Caki2 (cell line): ENCODE results near the gene TBC1D22A. TPM values are rescaled to one million over a fixed set of nuclear protein-coding genes. Genes with fewer than 3 reads are reported as not detected.
"Not testable (repeated sequence)": the region's sequence is repeated elsewhere in the genome, so short reads cannot be mapped to it uniquely, and the experiment has no call there.

Source experiments
- DNase-seq: peaks from one replicate; pipeline ENCODE4 v3.0.0-alpha.2; 2015; ENCODE audit warnings: low read depth
- in situ Hi-C: cut with HindIII; loops from 2 replicates; pipeline ENCODE4 v1.10.0; 2016; ENCODE audit warnings: low sequenced_read_pairs, low pct_unique_long_range_greater_than_20kb, mixed read lengths
- total RNA-seq: library from RNA; depleted of rRNA; stranded (reverse); fragments of >200 nt; shearing (Covaris generic); gene quantifications from 2 replicates; pipeline ENCODE4 v1.2.3, GENCODE V29; 2014; ENCODE audit warnings: low replicate concordance

TBC1D22A gene
- total RNA-seq, 1 experiment from 2014 or later = 15.0 TPM

GRCh38 chr22:46815896-46816731 is 53.7 kb downstream of the TBC1D22A start:
- in situ Hi-C loops = no loop called here
- peak; percentile 16 for DNase-seq

DNA sequence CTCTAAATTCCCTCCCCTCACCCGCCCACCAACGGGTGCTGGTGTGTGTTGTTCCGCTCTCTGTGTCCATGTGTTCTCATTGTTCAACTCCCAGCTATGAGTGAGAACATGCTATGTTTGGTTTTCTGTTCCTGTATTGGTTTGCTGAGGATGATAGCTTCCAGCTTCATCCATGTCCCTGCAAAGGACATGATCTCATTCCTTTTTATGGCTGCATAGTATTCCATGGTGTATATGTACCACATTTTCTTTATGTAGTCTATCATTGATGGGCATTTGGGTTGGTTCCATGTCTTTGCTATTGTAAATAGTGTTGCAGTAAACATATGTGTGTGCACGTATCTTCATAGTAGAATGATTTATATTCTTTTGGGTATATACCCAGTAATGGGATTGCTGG is 54.9 kb downstream of the TBC1D22A start:
- in situ Hi-C loops, DNase-seq: not testable (repeated sequence)

DNA sequence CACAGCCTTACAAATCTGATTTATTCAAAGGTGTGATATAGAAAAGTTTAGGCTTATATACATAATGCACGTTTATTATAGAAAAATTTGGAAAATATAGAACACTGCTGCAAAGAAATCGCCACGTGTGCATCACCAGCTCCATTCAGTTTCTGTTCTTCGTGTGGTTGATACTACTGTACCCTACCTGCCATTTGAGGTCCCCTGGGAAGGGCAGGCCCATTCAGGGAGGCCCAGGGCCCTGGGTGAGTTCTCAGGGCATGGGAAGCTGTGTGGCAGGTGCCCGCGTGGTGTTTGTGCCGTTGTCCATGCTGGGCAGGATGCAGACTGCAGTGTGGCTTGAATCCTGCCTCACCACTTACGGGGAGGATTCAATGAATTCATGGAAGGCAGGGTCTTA is 60.8 kb downstream of the TBC1D22A start:
- in situ Hi-C loops = no loop called here
- DNase-seq = no peak

GRCh38 chr22:46823654-46824053 is 61.2 kb downstream of the TBC1D22A start:
- in situ Hi-C loops = no loop called here
- DNase-seq = no peak

DNA sequence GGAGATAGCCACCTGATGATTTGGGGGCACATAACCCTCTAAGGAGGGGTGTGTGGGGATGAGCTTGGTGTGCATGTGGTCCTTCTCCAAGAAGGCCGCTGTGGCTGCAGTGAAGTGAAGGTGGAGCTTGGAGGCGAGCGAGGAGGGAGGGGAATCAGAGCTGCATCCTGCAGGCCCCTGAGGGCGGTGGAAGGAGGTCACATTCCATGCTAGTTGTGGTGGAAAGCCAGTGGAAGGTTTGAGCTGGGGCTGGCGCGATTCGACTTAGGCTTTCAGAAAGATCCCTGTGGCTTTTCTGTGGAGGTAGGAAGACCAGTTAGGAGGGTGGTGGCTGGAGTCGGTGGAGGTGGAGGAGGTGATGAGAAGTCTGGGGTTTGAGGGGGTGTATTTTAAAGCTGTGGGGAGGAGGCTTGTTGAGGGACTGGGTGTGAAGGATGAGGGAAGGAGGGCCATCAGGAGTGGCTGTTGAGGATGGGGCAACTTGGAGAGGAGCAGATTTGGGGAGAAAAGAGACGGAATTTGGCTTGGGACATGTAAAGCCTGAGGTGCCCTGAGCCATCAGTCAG is 62.0 kb downstream of the TBC1D22A start:
- no peak for DNase-seq
- in situ Hi-C loops = no loop called here

GRCh38 chr22:46824980-46825544 is 62.6 kb downstream of the TBC1D22A start:
- DNase-seq = no peak
- in situ Hi-C loops = no loop called here

DNA sequence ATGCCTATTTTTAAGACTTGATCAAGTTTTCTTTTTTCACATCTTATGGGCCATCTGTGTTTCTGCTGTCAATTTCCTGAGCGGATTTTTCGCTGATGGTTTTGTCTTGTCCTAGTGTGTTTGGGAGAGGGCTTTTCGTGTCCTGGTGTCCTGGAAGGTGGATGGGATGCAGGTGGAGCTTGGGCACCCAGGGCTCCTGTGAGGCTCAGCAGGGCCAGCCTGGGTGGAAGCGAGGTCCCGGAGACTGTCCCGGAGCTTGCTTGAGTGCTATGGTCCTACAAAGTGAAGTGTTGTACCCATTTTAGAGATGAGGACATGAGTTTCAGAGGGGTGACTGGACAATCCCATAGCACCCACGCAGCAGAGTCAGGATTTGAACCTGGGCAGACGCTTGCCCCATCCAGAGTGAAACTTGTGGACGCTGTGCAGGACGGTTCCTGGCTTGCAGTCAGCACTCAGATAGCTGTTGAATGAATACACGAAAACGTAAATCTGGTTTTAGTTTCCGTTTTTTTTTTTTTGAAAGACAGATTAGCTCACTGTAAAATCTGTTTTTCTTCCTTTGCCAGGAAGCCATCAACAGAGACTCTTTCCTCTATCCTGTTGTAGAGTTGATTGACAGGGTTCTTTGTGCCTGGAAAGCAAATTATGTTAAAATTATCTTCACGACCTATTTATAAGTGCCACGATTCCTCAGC is 64.1 kb downstream of the TBC1D22A start:
- in situ Hi-C loops = no loop called here
- DNase-seq = no peak

GRCh38 chr22:46827136-46827780 is 64.8 kb downstream of the TBC1D22A start:
- no peak for DNase-seq
- in situ Hi-C loops = no loop called here

- in situ Hi-C loops = no loop called here
- no peak for DNase-seq
These were observed 65.3 kb downstream of the TBC1D22A start for GRCh38 chr22:46827781-46828180.

- peak; percentile 12 for DNase-seq
- in situ Hi-C loops = no loop called here
These were observed 66.0 kb downstream of the TBC1D22A start for GRCh38 chr22:46828323-46828900.

DNA sequence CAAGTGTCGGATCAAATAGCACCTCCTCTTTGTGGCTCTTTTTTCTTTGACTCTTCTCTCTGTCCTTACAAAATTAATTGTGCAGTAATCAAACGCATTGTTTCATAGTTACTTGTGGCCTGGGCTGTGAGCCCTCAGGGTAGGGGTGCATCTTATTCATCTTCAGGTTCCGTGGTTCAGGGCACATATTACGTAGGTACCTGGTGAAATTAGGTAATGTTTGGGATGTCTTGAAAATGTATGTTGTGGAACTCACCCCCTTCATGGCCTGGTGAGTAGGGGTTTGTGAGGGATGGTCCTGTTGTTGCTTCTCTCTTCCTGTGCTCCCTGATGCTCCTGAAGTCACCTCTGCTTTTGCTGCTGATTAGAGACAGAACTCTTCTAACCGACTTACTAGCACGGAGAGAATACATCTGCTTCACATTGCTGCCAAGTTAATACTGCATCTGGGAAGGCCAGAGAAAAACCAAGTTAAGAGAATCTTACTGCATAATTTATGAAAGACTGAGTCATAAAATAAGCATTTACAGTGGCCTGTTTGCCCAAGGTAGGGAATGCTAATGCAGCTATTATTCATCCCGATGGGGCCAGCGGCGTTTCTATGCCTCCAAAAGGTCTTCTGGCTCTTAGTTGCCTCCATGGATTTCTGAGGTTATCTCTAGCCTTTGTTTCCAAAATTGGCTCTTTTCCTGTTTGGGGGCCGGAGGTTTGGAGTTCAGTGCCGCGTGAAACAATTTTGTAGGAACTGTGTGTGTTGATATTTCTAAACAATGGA is 66.9 kb downstream of the TBC1D22A start:
- in situ Hi-C loops = no loop called here

DNA sequence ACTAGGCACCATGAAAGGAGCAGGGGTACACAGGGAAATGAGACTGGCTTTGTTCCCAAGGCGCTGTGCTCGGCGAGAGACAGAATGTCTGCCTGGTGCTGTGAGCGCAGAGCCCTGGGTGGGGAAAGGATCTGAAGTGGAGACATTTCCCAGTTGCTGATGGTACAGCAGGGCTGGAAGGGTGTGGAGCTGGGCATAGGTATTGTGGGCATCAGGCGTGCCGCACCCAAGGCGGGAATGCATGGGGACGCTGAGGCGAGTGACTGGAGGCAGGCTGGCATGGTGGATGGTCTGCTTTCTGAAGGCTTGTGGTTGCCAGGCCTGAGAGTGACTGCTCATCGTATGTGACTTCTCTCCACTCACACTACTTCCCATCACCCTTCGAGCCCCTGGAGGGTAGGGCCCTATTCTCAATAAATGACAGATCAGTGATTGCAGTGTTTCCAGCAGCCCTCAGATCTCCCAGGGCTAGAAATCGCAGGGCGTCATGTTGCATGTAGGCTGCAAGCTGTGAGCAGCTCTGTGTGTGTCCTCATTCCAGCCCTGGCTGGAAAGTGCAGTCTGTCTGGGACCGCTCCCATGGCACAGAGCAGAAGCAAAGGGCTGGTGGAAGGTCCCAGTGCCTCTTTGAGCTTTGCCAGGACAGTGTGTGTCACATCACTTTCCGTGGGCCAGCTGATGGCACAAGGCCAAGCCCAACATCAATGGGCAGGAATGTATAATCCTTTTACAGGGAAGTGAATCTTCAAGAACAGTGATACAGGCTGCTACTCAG is 67.7 kb downstream of the TBC1D22A start:
- DNase-seq = peak; percentile 84
- in situ Hi-C loops = no loop called here

More for the DNA sequence above, 66.9 kb downstream of the TBC1D22A start:
- peak; percentile 78 for DNase-seq

DNA sequence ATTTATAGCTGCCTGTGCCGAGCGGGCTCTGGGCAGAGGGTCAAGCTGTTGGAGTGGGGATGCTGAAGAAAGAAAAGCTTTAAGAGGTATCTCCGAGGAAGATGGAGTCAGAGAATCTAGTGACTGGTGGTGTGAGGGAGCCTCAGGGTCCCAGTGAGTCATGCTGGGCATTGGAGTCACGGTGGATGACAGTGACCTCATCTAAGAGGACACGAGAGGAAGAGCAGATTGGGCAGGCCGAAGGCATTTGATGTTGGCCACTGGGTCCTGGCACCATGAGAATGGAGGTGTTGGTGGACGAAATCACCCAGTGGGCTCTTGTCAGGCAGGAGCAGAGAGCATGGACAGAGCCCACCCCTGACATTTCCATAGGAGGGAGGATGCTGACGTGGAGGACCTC is 68.4 kb downstream of the TBC1D22A start:
- in situ Hi-C loops = no loop called here

GRCh38 chr22:46833228-46833627 is 70.8 kb downstream of the TBC1D22A start:
- in situ Hi-C loops = no loop called here
- no peak for DNase-seq

More for the DNA sequence above, 68.4 kb downstream of the TBC1D22A start:
- DNase-seq = no peak

- DNase-seq = no peak
- in situ Hi-C loops = no loop called here
These were observed 71.7 kb downstream of the TBC1D22A start for GRCh38 chr22:46834021-46834737.

DNA sequence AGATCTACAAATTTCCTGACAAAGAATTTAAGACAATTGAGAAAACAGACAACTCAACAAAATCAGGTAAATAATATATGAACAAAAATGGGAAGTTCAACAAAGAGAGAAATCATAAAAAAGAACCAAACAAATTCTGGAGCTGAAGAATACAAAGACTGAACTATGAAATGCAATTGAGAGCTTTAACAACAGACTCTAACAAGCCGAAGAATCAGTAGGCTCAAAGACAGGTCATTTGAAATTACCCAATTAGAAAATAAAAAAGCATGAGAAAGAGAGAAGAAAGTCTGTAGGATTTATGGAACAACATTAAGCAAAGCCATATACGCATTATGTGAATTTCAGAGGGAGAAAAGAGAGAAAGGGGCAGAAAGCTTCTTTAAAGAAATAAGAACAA is 72.8 kb downstream of the TBC1D22A start:
- in situ Hi-C loops = no loop called here
- no peak for DNase-seq
